ENCODE results near the gene CASZ1. TPM values are rescaled to one million over a fixed set of nuclear protein-coding genes. Genes with fewer than 3 reads are reported as not detected.

The CASZ1 gene
- total and polyA plus RNA-seq, 9 of the 15 experiments (the other 6 are each of a cell fraction or from before 2014, with no cell fraction given) = 0.01 to 4.0 (median 0.76) TPM; not detected in 1

DNA sequence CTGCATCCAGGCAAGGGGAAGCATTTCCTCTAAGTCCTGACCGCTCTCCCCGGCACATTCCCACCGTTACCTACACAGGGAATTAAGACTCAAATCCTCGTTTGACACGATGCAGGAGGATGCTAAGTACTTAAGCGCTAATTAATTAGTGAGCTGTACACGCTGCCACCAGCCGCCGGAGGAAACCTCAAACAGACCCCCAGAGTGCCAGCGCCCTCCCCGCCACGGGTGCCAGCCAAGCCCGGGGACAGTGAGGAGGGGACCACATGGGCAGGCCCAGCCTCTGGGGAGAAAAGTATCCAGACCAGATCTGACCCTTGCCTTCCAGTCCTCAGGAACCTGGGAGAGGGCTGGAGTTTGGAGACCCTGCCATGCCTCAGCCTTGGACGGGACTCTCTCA, 17.4 kb upstream of the CASZ1 start (continued):
- TF ChIP-seq, protein P1, sequence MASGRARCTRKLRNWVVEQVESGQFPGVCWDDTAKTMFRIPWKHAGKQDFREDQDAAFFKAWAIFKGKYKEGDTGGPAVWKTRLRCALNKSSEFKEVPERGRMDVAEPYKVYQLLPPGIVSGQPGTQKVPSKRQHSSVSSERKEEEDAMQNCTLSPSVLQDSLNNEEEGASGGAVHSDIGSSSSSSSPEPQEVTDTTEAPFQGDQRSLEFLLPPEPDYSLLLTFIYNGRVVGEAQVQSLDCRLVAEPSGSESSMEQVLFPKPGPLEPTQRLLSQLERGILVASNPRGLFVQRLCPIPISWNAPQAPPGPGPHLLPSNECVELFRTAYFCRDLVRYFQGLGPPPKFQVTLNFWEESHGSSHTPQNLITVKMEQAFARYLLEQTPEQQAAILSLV (tag; IDR thresholded peaks at IDR 0.05) = no peak
- TF ChIP-seq, protein P2, sequence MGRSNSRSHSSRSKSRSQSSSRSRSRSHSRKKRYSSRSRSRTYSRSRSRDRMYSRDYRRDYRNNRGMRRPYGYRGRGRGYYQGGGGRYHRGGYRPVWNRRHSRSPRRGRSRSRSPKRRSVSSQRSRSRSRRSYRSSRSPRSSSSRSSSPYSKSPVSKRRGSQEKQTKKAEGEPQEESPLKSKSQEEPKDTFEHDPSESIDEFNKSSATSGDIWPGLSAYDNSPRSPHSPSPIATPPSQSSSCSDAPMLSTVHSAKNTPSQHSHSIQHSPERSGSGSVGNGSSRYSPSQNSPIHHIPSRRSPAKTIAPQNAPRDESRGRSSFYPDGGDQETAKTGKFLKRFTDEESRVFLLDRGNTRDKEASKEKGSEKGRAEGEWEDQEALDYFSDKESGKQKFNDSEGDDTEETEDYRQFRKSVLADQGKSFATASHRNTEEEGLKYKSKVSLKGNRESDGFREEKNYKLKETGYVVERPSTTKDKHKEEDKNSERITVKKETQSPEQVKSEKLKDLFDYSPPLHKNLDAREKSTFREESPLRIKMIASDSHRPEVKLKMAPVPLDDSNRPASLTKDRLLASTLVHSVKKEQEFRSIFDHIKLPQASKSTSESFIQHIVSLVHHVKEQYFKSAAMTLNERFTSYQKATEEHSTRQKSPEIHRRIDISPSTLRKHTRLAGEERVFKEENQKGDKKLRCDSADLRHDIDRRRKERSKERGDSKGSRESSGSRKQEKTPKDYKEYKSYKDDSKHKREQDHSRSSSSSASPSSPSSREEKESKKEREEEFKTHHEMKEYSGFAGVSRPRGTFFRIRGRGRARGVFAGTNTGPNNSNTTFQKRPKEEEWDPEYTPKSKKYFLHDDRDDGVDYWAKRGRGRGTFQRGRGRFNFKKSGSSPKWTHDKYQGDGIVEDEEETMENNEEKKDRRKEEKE (IDR thresholded peaks at IDR 0.05; ENCODE audit: borderline replicate concordance in 1 of 2, control insufficient read depth in 1 of 2, low read depth in 2 of 2, low read length in 1 of 2) = no peak
- TF ChIP-seq XRCC4 (IDR thresholded peaks at IDR 0.05; ENCODE audit: extremely low read depth, insufficient read depth, insufficient read length) (no peak), PHB2 (IDR thresholded peaks at IDR 0.05; ENCODE audit: low read depth) (no peak), CXXC5 (CRISPR knock-in tag; IDR thresholded peaks at IDR 0.05) (no peak), FOXK1 (CRISPR knock-in tag; IDR thresholded peaks at IDR 0.05; ENCODE audit: borderline replicate concordance) (no peak), TCF7L2 (IDR thresholded peaks at IDR 0.05; ENCODE audit: low read depth, low read length) (no peak), ZNF79 (CRISPR knock-in tag; IDR thresholded peaks at IDR 0.05; ENCODE audit: low read depth) (no peak), ZNF146 (CRISPR knock-in tag; IDR thresholded peaks at IDR 0.05; ENCODE audit: unreplicated experiment) (no peak)
- TF ChIP-seq, protein P3, sequence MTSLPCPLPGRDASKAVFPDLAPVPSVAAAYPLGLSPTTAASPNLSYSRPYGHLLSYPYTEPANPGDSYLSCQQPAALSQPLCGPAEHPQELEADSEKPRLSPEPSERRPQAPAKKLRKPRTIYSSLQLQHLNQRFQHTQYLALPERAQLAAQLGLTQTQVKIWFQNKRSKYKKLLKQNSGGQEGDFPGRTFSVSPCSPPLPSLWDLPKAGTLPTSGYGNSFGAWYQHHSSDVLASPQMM (CRISPR knock-in tag; IDR thresholded peaks at IDR 0.05) = no peak
